ENCODE measurements around the gene OR4D1.

DNA sequence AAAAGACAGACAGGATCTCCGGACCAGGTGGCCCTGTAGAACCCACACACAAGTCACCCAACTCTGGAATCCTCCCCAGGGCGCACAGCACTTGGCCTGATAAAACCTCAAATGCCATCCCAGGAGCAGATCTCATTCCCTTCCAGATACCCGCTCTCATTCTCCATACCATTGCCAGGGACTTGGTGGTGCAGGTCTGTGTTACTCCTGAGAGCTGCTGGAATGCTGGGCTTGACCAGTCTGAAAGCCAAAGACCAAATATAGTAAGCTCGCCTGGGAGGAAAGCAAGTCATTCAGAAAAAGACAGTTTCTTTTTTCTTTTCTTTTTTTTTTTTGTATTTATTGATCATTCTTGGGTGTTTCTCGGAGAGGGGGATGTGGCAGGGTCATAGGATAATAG, 60.2 kb downstream of the OR4D1 start:
- TF ChIP-seq, protein P1, sequence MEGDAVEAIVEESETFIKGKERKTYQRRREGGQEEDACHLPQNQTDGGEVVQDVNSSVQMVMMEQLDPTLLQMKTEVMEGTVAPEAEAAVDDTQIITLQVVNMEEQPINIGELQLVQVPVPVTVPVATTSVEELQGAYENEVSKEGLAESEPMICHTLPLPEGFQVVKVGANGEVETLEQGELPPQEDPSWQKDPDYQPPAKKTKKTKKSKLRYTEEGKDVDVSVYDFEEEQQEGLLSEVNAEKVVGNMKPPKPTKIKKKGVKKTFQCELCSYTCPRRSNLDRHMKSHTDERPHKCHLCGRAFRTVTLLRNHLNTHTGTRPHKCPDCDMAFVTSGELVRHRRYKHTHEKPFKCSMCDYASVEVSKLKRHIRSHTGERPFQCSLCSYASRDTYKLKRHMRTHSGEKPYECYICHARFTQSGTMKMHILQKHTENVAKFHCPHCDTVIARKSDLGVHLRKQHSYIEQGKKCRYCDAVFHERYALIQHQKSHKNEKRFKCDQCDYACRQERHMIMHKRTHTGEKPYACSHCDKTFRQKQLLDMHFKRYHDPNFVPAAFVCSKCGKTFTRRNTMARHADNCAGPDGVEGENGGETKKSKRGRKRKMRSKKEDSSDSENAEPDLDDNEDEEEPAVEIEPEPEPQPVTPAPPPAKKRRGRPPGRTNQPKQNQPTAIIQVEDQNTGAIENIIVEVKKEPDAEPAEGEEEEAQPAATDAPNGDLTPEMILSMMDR (IDR thresholded peaks at IDR 0.05; ENCODE audit: borderline replicate concordance, extremely low read depth, low read length, poor library complexity, severe bottlenecking) = no peak
- no peak for TF ChIP-seq EZH2 (IDR thresholded peaks at IDR 0.05; ENCODE audit: borderline replicate concordance, low read depth, low read length, severe bottlenecking)
